Activated CD4-positive, alpha-beta memory T cell treated with anti-CD3 and anti-CD28 coated beads for 36 hours (primary cell): ENCODE data around the gene FANCG. TPM values are rescaled to one million over a fixed set of nuclear protein-coding genes. Genes with fewer than 3 reads are reported as not detected.

Source experiments
- CTCF ChIA-PET: fragments of 350-600 bp; sonication (Branson Sonifier 250); formaldehyde crosslinking; loops from one replicate; lab custom pipeline; 2021; ENCODE audit warnings: antibody characterized with exemption, inconsistent platforms; lab: Charles Lee
- POLR2A ChIA-PET: fragments of 350-600 bp; sonication (Branson Sonifier 250); formaldehyde crosslinking; loops from one replicate; lab custom pipeline; 2021; ENCODE audit warnings: antibody characterized with exemption; lab: Charles Lee
- DNase-seq: peaks from one replicate; pipeline ENCODE4 v3.0.0-alpha.2; 2020
- H3K27ac Mint-ChIP-seq: one replicate; pipeline ENCODE4 v1.8.0; 2021; ENCODE audit warnings: mixed read lengths
- H3K27me3 Mint-ChIP-seq: one replicate; pipeline ENCODE4 v1.8.0; 2021; ENCODE audit warnings: mixed read lengths
- H3K36me3 Mint-ChIP-seq: one replicate; pipeline ENCODE4 v1.8.0; 2021; ENCODE audit warnings: mixed read lengths
- H3K4me1 Mint-ChIP-seq: one replicate; pipeline ENCODE4 v1.8.0; 2021; ENCODE audit warnings: low read depth, mixed read lengths
- H3K4me3 Mint-ChIP-seq: one replicate; pipeline ENCODE4 v1.8.0; 2021; ENCODE audit warnings: mild to moderate bottlenecking, mixed read lengths
- H3K9me3 Mint-ChIP-seq: one replicate; pipeline ENCODE4 v1.8.0; 2021; ENCODE audit warnings: mixed read lengths
- intact Hi-C: fragments of 100-400 bp; cut with micrococcal nuclease; formaldehyde crosslinking; loops from one replicate; pipeline ENCODE4 v1.15.1; 2023
- total RNA-seq, 2 experiments: library from RNA; stranded (reverse); gene quantifications; one replicate each; pipeline ENCODE4 v1.2.3, GENCODE V29; 2021

The FANCG gene
- 100 to 1,000 TPM; 103 to 107 TPM for total RNA-seq

GRCh38 chr9:35079426-35080341 lies at the start of gene FANCG:
FANCG (minus strand) TSS chr9:35079942; CDS start chr9:35079524, 418 bp downstream.
- POLR2A ChIA-PET: interaction anchor here (0.6 to 2.7 kb wide), 10 partner anchors 8 to 442 kb away, joined by 3 to 29 read pairs (median 7); partner anchors contain the start of genes PIGO, SIGMAR1 and STOML2
- Mint-ChIP-seq H3K4me3 (peak within 1 kb of the TSS; percentile 92), H3K27ac (peak within 1 kb of the TSS; percentile 98), H3K27me3 (no peaks in the 10 kb centered on the region), H3K9me3 (no peaks in the 10 kb centered on the region), H3K36me3 (peaks cover 30% of the 10 kb centered on the region), H3K4me1 (peaks cover 16% of the 10 kb centered on the region)
- intact Hi-C loops: loop anchor here (1.0 to 10.0 kb wide), 4 partner anchors 7 to 655 kb away; partner anchors contain the start of genes CREB3, PIGO, STOML2 and TLN1
- CTCF ChIA-PET: interaction anchor here (0.9 to 4.4 kb wide), 11 partner anchors 8 to 180 kb away, joined by 3 to 40 read pairs (median 5); partner anchors contain the start of genes ATOSB, PIGO and STOML2
- peak; percentile 91 for DNase-seq

- peak overlapping the region; percentile 81 for H3K4me3 Mint-ChIP-seq
- POLR2A ChIA-PET: interaction anchor here (0.8 kb wide), 1 partner anchor 15 kb away, joined by 3 read pairs; no protein-coding TSS in a partner anchor
- CTCF ChIA-PET: interaction anchor here (0.7 to 4.9 kb wide), 24 partner anchors 11 to 1865 kb away, joined by 3 to 60 read pairs (median 4); partner anchors contain the start of genes STOML2 and UNC13B
- no peaks in the 10 kb centered on the region for H3K27me3 Mint-ChIP-seq
- H3K9me3 Mint-ChIP-seq: no peaks in the 10 kb centered on the region
- peak; percentile 91 for DNase-seq
- intact Hi-C loops: loop anchor here (1.0 to 5.0 kb wide), 9 partner anchors 21 to 659 kb away; partner anchors contain the start of genes DNAI1, DNAJB5, FAM219A and PIGO
- H3K4me1 Mint-ChIP-seq: peaks cover 33% of the 10 kb centered on the region
- peak overlapping the region; percentile 91 for H3K27ac Mint-ChIP-seq
- no peaks in the 10 kb centered on the region for H3K36me3 Mint-ChIP-seq
Measured at GRCh38 chr9:35116898-35117551, 37.3 kb upstream of the FANCG start.

GRCh38 chr9:35116539-35116897 lies 36.8 kb upstream of the FANCG start:
- DNase-seq: no peak
- Mint-ChIP-seq H3K36me3 (no peaks in the 10 kb centered on the region), H3K27ac (peak overlapping the region; percentile 91), H3K27me3 (no peaks in the 10 kb centered on the region), H3K4me1 (peaks cover 38% of the 10 kb centered on the region), H3K9me3 (no peaks in the 10 kb centered on the region), H3K4me3 (peak overlapping the region; percentile 81)
- CTCF ChIA-PET: interaction anchor here (0.7 to 4.9 kb wide), 22 partner anchors 11 to 1865 kb away, joined by 3 to 60 read pairs (median 4); partner anchors contain the start of genes STOML2 and UNC13B
- POLR2A ChIA-PET: interaction anchor here (0.8 to 1.1 kb wide), 2 partner anchors 15 to 20 kb away, joined by 3 to 4 read pairs; partner anchors contain the start of gene PIGO
- intact Hi-C loops: loop anchor here (1.0 to 5.0 kb wide), 9 partner anchors 20 to 658 kb away; partner anchors contain the start of genes DNAI1, DNAJB5, FAM219A and PIGO

- no peaks in the 10 kb centered on the region for H3K9me3 Mint-ChIP-seq
- intact Hi-C loops: loop anchor here (1.0 to 5.0 kb wide), 12 partner anchors 13 to 658 kb away; partner anchors contain the start of genes DNAI1, DNAJB5, FAM219A and PIGO
- no peaks in the 10 kb centered on the region for H3K36me3 Mint-ChIP-seq
- H3K27ac Mint-ChIP-seq: peak within 1 kb of the TSS; percentile 91
- CTCF ChIA-PET: interaction anchor here (0.6 to 4.9 kb wide), 14 partner anchors 8 to 766 kb away, joined by 3 to 60 read pairs (median 4); partner anchors contain the start of genes PIGO, STOML2 and UNC13B
- H3K4me3 Mint-ChIP-seq: peak within 1 kb of the TSS; percentile 81
- DNase-seq: peak; percentile 96
- H3K4me1 Mint-ChIP-seq: peaks cover 40% of the 10 kb centered on the region
- POLR2A ChIA-PET: interaction anchor here (0.6 to 6.6 kb wide), 3 partner anchors 19 to 44 kb away, joined by 3 to 37 read pairs (median 4); partner anchors contain the start of genes PIGO and VCP
- H3K27me3 Mint-ChIP-seq: no peaks in the 10 kb centered on the region
Measured at GRCh38 chr9:35115680-35116538, 36.2 kb upstream of the FANCG start, which contains the start of gene ATOSB. ATOSB (minus strand) TSS chr9:35115862; CDS start chr9:35108274, 7,588 bp downstream.

GRCh38 chr9:35114840-35115628 lies 35.3 kb upstream of the FANCG start:
- CTCF ChIA-PET: interaction anchor here (0.6 to 4.9 kb wide), 13 partner anchors 9 to 767 kb away, joined by 3 to 60 read pairs (median 4); partner anchors contain the start of genes PIGO and STOML2
- Mint-ChIP-seq H3K27me3 (no peaks in the 10 kb centered on the region), H3K4me1 (peaks cover 45% of the 10 kb centered on the region), H3K9me3 (no peaks in the 10 kb centered on the region), H3K36me3 (no peaks in the 10 kb centered on the region), H3K4me3 (peak overlapping the region; percentile 81), H3K27ac (peak overlapping the region; percentile 91)
- POLR2A ChIA-PET: interaction anchor here (1.0 to 6.6 kb wide), 4 partner anchors 11 to 43 kb away, joined by 3 to 37 read pairs (median 10); partner anchors contain the start of genes PIGO, STOML2 and VCP
- intact Hi-C loops: loop anchor here (1.0 to 5.0 kb wide), 9 partner anchors 12 to 702 kb away; partner anchors contain the start of genes CREB3, HINT2, STOML2 and TLN1
- peak; percentile 64 for DNase-seq

- H3K9me3 Mint-ChIP-seq: no peaks in the 10 kb centered on the region
- H3K36me3 Mint-ChIP-seq: no peaks in the 10 kb centered on the region
- intact Hi-C loops: loop anchor here (5.0 kb wide), 4 partner anchors 447 to 703 kb away; partner anchors contain the start of genes CREB3, HINT2 and TLN1
- H3K4me1 Mint-ChIP-seq: peaks cover 47% of the 10 kb centered on the region
- no peaks in the 10 kb centered on the region for H3K27me3 Mint-ChIP-seq
- DNase-seq: peak; percentile 88
- ChIA-PET POLR2A (interaction anchor here (0.5 to 6.6 kb wide), 6 partner anchors 11 to 1711 kb away, joined by 3 to 37 read pairs (median 3); partner anchors contain the start of genes PIGO, STOML2 and VCP), CTCF (interaction anchor here (0.6 to 3.1 kb wide), 8 partner anchors 18 to 440 kb away, joined by 3 to 12 read pairs (median 4); partner anchors contain the start of gene PIGO)
- H3K27ac Mint-ChIP-seq: peak overlapping the region; percentile 91
- peak overlapping the region; percentile 81 for H3K4me3 Mint-ChIP-seq
Measured at GRCh38 chr9:35114113-35114839, 34.5 kb upstream of the FANCG start.

- ChIA-PET CTCF (interaction anchor here (0.9 to 3.7 kb wide), 4 partner anchors 9 to 447 kb away, joined by 3 to 26 read pairs (median 4); partner anchors contain the start of genes PIGO and STOML2), POLR2A (interaction anchor here (1.1 to 6.6 kb wide), 4 partner anchors 9 to 41 kb away, joined by 5 to 37 read pairs (median 10); partner anchors contain the start of genes FANCG, STOML2 and VCP)
- Mint-ChIP-seq H3K4me1 (peaks cover 47% of the 10 kb centered on the region), H3K27ac (peak overlapping the region; percentile 81), H3K36me3 (no peaks in the 10 kb centered on the region), H3K4me3 (peak overlapping the region; percentile 75), H3K27me3 (no peaks in the 10 kb centered on the region), H3K9me3 (no peaks in the 10 kb centered on the region)
- peak; percentile 47 for DNase-seq
- intact Hi-C loops: loop anchor here (5.0 kb wide), 4 partner anchors 445 to 705 kb away; partner anchors contain the start of genes CREB3, HINT2 and TLN1
Measured at GRCh38 chr9:35112257-35113020, 32.7 kb upstream of the FANCG start.
